Measurements from ENCODE around the gene PPARG.
"Not testable (repeated sequence)": the region's sequence is repeated elsewhere in the genome, so short reads cannot be mapped to it uniquely, and the experiment has no call there.

Gene PPARG

GRCh38 chr3:12273045-12273695 is 15.7 kb upstream of the PPARG start:
- no peak for TF ChIP-seq CTCF (IDR thresholded peaks at IDR 0.05)
- Mint-ChIP-seq H3K36me3 (ENCODE audit: low read depth) (no peaks in the 10 kb centered on the region), H3K4me1 (peaks cover 15% of the 10 kb centered on the region), H3K27ac (no peak overlapping the region), H3K9me3 (no peaks in the 10 kb centered on the region), H3K4me3 (no peak overlapping the region), H3K27me3 (ENCODE audit: low read depth, poor library complexity) (peaks cover 7% of the 10 kb centered on the region)
- no peak for DNase-seq

- peaks cover 19% of the 10 kb centered on the region for H3K27me3 Mint-ChIP-seq (ENCODE audit: low read depth, poor library complexity)
- no peak overlapping the region for H3K4me3 Mint-ChIP-seq
- no peak for TF ChIP-seq CTCF (IDR thresholded peaks at IDR 0.05)
- no peak overlapping the region for H3K27ac Mint-ChIP-seq
- DNase-seq: no peak
- no peaks in the 10 kb centered on the region for H3K9me3 Mint-ChIP-seq
- no peaks in the 10 kb centered on the region for H3K36me3 Mint-ChIP-seq (ENCODE audit: low read depth)
- peaks cover 26% of the 10 kb centered on the region for H3K4me1 Mint-ChIP-seq
These were observed 12.8 kb upstream of the PPARG start for GRCh38 chr3:12275974-12276650.

- DNase-seq; H3K4me3 Mint-ChIP-seq; H3K36me3 Mint-ChIP-seq (ENCODE audit: low read depth); H3K9me3 Mint-ChIP-seq; H3K27ac Mint-ChIP-seq: not testable (repeated sequence)
- Mint-ChIP-seq H3K4me1 (peaks cover 26% of the 10 kb centered on the region), H3K27me3 (ENCODE audit: low read depth, poor library complexity) (peaks cover 19% of the 10 kb centered on the region)
These were observed 12.0 kb upstream of the PPARG start for GRCh38 chr3:12276827-12277226.

- Mint-ChIP-seq H3K36me3 (ENCODE audit: low read depth) (no peaks in the 10 kb centered on the region), H3K4me1 (peaks cover 12% of the 10 kb centered on the region), H3K9me3 (no peaks in the 10 kb centered on the region), H3K27me3 (ENCODE audit: low read depth, poor library complexity) (peaks cover 23% of the 10 kb centered on the region), H3K27ac (no peak overlapping the region), H3K4me3 (no peak overlapping the region)
- no peak for DNase-seq
- no peak for TF ChIP-seq CTCF (IDR thresholded peaks at IDR 0.05)
These were observed 10.3 kb upstream of the PPARG start for GRCh38 chr3:12278566-12278965.

GRCh38 chr3:12279591-12280326 is 9.1 kb upstream of the PPARG start:
- no peak for TF ChIP-seq CTCF (IDR thresholded peaks at IDR 0.05)
- no peaks in the 10 kb centered on the region for H3K36me3 Mint-ChIP-seq (ENCODE audit: low read depth)
- no peak overlapping the region for H3K27ac Mint-ChIP-seq
- DNase-seq: no peak
- H3K4me1 Mint-ChIP-seq: peaks cover 11% of the 10 kb centered on the region
- H3K9me3 Mint-ChIP-seq: peaks cover 1% of the 10 kb centered on the region
- peaks cover 24% of the 10 kb centered on the region for H3K27me3 Mint-ChIP-seq (ENCODE audit: low read depth, poor library complexity)
- H3K4me3 Mint-ChIP-seq: no peak overlapping the region

GRCh38 chr3:12280357-12280806 is 8.5 kb upstream of the PPARG start:
- no peak overlapping the region for H3K4me3 Mint-ChIP-seq
- peaks cover 7% of the 10 kb centered on the region for H3K9me3 Mint-ChIP-seq
- peaks cover 30% of the 10 kb centered on the region for H3K27me3 Mint-ChIP-seq (ENCODE audit: low read depth, poor library complexity)
- no peak for TF ChIP-seq CTCF (IDR thresholded peaks at IDR 0.05)
- DNase-seq: no peak
- H3K4me1 Mint-ChIP-seq: peaks cover 11% of the 10 kb centered on the region
- H3K27ac Mint-ChIP-seq: no peak overlapping the region
- no peaks in the 10 kb centered on the region for H3K36me3 Mint-ChIP-seq (ENCODE audit: low read depth)
